ENCODE data around the gene ANO8. TPM values are rescaled to one million over a fixed set of nuclear protein-coding genes. Genes with fewer than 3 reads are reported as not detected.
A peak's percentile ranks its signal among the peaks of the same experiment; 100 is the strongest.

ANO8 gene
- total RNA-seq, 1 donor: 5.5 TPM

DNA sequence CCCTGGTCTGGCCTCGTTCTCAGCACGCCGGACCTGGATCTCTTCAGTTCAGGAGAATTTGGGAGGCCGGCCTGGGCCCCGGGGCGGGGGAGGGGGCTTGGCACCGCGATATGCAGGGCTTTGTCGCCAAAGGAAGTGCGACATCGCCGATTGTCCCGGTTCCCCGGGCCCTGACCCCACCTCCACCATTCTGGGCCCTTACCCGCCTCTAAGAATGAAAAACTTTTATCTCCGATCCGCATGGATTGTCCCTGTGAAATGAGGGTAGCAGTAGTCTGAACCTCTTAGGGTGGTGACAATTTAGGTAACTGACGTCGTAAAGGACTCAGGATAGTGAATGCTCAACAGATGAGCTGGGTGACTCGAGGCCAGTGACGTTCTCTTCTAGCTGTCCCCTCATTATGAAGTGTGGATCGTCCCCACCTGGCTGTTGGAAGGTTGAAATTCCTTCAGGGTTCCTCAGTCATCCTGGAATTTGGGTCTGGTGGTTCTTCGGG is 24.6 kb downstream of the ANO8 start:
- H3K4me1 ChIP-seq (ENCODE audit: insufficient read depth, low read length): peaks cover 35% of the 10 kb centered on the region
- H3K9me3 ChIP-seq (ENCODE audit: low read depth, low read length): no peaks in the 10 kb centered on the region
- H3K4me3 ChIP-seq (ENCODE audit: low read length): peak overlapping the region; percentile 87
- no peaks in the 10 kb centered on the region for H3K27me3 ChIP-seq (ENCODE audit: insufficient read depth, low read length)

DNA sequence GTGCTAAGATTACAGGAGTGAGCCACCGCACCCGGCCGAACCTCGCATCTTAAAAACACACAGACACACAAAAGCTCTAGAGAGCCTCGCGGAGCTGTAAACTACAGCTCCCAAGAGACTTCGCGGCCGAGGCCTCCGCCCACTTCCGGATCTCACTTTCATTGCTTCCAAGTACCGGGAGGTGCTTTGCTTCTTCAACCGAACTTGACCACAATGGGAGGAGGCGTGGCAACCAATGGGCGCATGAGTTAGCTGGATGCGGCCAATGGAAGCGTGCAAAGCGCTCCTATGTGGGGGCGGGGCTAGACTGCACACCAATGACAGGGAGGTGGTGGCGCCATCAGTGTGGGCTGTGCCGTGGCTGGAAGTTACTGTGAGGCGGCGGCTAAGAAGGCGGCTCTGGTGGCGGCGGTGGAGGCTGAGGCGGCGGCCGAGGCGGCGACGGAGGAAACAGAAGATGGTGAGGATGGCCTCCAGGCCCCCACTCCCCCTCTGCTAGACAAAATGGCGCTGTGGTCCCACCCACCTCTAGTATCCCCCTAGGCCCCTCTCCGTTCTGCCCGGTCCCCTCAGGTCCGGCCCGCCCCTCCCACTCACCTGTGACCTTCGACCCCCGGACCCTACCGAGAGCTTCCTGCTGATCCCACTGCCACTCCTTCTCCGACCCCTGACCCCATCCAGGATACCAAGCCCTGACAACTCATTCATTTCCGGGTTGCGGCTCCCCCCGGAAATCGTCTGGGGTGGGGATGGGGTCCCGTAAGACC is 25.3 kb downstream of the ANO8 start, which contains the start of gene DDA1:
DDA1 (plus strand) TSS at position 366 of the 767 bp plus-strand sequence; CDS start at position 458, 92 bp downstream.
- Histone ChIP-seq H3K4me1 (ENCODE audit: insufficient read depth, low read length) (peaks cover 42% of the 10 kb centered on the region), H3K27me3 (ENCODE audit: insufficient read depth, low read length) (no peaks in the 10 kb centered on the region), H3K4me3 (ENCODE audit: low read length) (peak within 1 kb of the TSS; percentile 87), H3K9me3 (ENCODE audit: low read depth, low read length) (no peaks in the 10 kb centered on the region)

DNA sequence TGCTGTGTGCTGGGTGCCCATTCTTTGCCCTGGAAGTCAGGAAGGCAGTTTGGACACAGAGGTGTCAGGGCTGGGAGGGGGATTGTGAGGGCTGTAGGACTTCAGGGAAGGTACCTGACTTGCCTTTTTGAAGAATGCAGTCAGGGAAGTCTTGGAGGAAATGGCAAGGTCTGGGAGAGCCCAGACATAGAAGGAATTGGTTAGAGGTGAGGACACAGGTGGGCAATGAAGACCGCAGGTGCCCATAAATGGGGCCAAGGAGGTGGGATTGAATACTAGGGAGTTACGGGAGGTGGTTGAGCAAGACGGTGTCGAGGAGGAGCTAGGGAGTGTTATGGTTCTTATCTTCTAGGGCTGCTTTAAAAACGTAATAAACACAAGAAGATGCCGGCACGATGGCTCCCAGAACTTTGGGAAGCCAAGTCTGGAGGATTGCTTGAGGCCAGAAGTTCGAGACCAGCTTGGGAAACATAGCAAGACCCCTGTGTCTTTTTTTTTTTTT is 26.7 kb downstream of the ANO8 start:
- no peaks in the 10 kb centered on the region for H3K9me3 ChIP-seq (ENCODE audit: low read depth, low read length)
- H3K4me1 ChIP-seq (ENCODE audit: insufficient read depth, low read length): peaks cover 53% of the 10 kb centered on the region
- H3K27me3 ChIP-seq (ENCODE audit: insufficient read depth, low read length): no peaks in the 10 kb centered on the region
- H3K4me3 ChIP-seq (ENCODE audit: low read length): no peak overlapping the region

DNA sequence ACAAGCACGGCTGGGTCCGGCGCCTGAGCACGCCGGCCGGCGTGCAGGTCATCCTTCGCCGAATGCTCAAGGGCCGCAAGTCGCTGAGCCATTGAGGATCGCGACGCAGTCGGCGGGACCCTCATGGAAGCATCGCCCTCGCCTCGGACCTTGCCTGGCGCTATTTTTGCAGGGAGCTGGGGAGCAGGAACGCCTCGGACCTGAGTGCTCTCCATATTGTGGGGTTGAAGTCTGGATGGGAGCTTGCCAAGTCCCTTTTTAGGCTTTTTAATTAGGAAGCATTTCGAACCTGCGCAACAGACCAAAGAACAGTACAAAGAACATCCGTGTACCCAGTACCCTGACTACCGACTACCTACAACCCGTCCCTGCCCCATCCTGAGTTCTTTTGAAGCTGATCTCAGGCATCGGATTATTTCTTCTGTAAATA is 28.4 kb downstream of the ANO8 start:
- peaks cover 64% of the 10 kb centered on the region for H3K4me1 ChIP-seq (ENCODE audit: insufficient read depth, low read length)
- H3K4me3 ChIP-seq (ENCODE audit: low read length): peak overlapping the region; percentile 56
- no peaks in the 10 kb centered on the region for H3K27me3 ChIP-seq (ENCODE audit: insufficient read depth, low read length)
- no peaks in the 10 kb centered on the region for H3K9me3 ChIP-seq (ENCODE audit: low read depth, low read length)

DNA sequence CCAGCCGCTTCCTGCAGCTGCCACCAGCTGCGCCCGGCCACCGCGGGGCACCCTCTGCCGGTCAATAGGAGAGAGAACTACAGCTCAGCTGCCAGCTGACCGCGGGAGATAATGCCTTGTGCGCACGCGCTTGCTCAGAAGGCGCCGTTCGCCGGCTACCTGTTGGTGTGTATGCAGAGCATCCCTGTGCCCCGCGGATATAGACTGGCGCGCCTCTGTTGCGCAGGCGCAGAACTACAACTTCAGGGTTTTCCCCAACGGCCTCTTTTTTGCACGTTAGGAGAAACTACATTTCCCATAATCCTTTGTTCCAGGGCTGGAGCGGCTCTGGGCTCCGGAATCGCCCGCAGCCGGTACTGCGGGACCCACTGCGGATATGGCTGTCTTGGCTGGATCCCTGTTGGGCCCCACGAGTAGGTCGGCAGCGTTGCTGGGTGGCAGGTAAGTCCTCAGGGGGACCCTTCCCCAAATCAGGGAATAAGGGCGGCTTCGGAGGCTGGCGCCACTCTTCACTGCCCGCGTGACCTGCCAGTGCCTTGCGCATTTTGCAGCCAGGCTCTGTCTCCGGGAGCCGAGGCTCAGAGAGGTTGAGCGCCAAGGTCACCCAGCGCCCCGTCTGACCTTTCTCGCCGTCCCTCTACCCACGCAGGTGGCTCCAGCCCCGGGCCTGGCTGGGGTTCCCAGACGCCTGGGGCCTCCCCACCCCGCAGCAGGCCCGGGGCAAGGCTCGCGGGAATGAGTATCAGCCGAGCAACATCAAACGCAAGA is 29.0 kb downstream of the ANO8 start, which contains the start of gene MRPL34:
MRPL34 (plus strand) TSS at position 356 of the 768 bp plus-strand sequence; CDS start at position 377, 21 bp downstream.
- peak within 1 kb of the TSS; percentile 56 for H3K4me3 ChIP-seq (ENCODE audit: low read length)
- no peaks in the 10 kb centered on the region for H3K9me3 ChIP-seq (ENCODE audit: low read depth, low read length)
- H3K4me1 ChIP-seq (ENCODE audit: insufficient read depth, low read length): peaks cover 61% of the 10 kb centered on the region
- no peaks in the 10 kb centered on the region for H3K27me3 ChIP-seq (ENCODE audit: insufficient read depth, low read length)

DNA sequence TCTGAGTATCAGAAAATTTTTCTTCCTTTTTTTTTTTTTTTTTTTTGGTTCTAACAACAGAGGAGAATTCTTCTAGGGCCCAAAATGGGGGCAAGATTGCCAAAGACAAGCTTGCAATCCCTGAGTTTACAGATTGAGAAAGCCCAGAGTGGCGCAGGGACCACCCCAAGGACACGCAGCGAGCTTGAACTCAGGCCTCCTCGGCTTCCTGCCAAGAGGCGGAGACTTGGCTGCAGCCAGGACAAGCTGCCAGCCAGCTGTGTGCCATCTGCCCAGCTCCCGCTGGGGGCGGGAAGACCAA is 29.5 kb downstream of the ANO8 start:
- Histone ChIP-seq H3K9me3 (ENCODE audit: low read depth, low read length) (no peaks in the 10 kb centered on the region), H3K27me3 (ENCODE audit: insufficient read depth, low read length) (no peaks in the 10 kb centered on the region), H3K4me1 (ENCODE audit: insufficient read depth, low read length) (peaks cover 56% of the 10 kb centered on the region), H3K4me3 (ENCODE audit: low read length) (peak overlapping the region; percentile 56)

DNA sequence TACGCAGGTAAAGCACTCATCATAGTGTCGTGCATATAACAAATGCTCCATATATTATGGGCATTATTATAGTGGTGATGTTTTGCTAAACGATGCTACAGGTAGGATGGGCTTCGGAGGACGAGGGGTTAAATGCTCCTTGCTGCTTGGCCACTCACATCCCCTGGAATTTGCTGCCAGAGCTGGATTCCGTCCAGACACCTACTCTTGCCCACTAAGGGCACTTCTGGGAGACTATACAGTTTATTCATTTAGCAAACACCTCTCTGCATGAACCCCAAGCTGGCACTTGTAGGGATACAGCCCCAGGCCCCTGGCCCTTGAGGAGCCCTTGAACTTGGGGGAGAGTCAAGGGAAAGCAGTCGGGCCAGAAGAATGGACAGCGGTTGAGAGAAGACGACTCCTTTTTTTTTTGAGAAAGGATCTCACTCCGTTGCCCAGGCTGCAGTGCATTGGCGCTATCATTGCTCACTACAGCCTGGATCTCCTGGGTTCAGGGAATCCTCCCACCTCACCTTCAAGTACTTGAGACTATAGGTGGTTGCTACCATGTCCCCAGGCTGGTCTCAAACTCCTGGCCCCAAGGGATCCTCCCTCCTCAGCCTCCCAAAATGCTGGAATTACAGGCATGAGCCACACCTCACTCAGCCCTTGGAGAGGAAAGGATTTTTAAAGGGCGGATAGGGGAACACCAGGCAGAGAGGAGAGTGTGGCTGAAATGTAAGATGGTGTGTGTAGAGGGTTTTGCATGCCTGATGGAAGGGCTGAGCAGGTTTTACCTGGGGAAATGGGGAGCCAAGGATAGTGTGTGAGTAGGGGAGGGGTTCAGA is 30.1 kb downstream of the ANO8 start:
- Histone ChIP-seq H3K4me1 (ENCODE audit: insufficient read depth, low read length) (peaks cover 50% of the 10 kb centered on the region), H3K4me3 (ENCODE audit: low read length) (no peak overlapping the region)

DNA sequence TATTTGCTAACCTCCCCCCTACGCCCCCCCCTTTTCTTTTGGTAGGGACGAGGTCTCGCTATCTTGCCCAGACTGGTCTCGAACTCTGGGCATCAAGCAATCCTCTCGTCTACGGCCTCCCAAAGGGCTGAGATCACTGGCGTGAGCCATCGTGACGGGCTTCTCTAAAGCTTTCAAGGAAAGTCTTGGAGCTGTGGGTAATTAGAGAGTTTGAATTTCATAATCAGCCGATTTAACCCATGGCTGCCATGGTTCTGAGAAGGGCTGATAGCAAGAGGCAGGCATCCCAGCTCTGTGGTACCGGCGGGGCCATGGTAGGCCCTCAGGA is 30.8 kb downstream of the ANO8 start:
- no peaks in the 10 kb centered on the region for H3K9me3 ChIP-seq (ENCODE audit: low read depth, low read length)
- H3K4me3 ChIP-seq (ENCODE audit: low read length): no peak overlapping the region
- no peaks in the 10 kb centered on the region for H3K27me3 ChIP-seq (ENCODE audit: insufficient read depth, low read length)
- H3K4me1 ChIP-seq (ENCODE audit: insufficient read depth, low read length): peaks cover 47% of the 10 kb centered on the region

More for the DNA sequence above, 30.1 kb downstream of the ANO8 start:
- Histone ChIP-seq H3K9me3 (ENCODE audit: low read depth, low read length) (no peaks in the 10 kb centered on the region), H3K27me3 (ENCODE audit: insufficient read depth, low read length) (no peaks in the 10 kb centered on the region)

DNA sequence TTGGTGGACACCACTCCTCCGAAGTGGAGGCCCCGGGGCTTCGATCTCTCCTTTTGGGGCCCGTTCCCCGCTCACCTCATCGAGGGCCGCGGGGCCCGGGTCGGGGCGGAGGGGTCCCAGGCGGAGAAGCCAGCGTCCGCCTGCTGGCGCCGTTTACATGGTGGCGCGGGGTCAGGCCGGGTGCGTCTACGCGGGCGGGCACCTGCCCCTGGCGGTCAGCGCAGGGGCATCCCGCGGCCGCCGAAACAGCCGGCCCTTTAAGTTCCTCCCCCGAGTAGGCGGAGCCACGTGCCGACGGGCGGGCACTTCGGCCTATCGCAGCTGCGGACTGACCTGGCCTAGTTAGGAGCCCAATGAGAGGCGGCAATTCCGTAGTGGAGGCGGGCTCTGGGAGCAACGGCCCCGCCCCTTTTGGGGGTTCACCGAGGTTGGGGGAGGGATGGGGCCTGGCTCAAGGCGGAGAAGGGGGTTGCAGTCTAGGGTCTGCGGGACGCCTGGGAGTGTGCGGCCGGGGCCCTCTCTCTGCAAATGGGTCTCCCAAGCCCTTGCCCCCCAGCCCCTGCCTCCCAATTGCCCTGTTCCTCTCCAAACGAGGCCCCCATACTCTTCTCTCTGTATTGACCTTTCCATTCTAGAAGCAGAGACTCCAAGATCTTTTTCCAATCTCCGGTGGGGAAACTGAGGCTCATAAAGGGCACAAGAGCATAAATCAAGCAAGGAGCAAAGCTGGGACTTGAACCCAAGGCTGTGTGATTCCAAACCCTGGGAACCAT is 31.3 kb downstream of the ANO8 start, which contains the start of gene ABHD8:
ABHD8 (minus strand) TSS at position 259 of the 773 bp plus-strand sequence. CDS start 1,809 bp downstream, outside the sequence.
- peaks cover 44% of the 10 kb centered on the region for H3K4me1 ChIP-seq (ENCODE audit: insufficient read depth, low read length)
- peak within 1 kb of the TSS; percentile 59 for H3K4me3 ChIP-seq (ENCODE audit: low read length)
- H3K9me3 ChIP-seq (ENCODE audit: low read depth, low read length): no peaks in the 10 kb centered on the region
- H3K27me3 ChIP-seq (ENCODE audit: insufficient read depth, low read length): no peaks in the 10 kb centered on the region

DNA sequence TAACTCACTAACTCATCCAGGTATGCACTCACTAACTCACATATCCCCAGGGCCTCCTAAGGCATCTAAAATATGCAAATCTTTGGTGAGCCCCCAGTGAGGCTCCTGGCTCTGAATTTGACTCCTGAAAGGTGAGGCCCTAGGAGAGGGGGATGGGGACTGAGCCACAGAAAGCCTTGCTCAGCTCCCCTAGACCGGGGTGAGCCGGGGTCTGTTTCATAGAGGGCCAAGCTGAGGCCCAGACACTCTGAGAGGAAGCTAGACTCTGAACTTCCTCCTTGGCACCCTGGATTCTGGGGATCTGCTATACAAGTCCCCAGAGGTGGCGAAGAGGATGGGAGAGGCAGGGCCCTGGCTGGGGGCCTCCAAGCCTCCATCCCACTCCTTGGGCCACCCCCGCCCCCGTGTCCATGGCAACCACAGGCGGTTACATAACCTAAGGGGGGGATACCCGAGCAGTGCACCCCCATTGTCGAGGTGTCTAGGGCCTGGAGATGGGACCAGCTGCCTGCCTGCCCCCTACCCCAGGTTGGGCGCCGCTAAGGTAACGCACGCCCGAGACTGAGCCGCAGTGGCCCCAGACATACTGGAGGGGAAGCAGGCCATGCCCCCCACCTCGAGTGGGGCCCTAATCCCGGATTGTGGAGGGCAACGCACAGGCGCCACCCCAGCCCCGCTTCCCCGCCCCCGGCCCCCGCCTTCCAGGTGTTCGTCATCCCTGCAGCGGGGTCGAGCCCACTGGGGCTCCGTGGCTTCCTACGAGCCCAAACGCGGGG is 32.1 kb downstream of the ANO8 start:
- Histone ChIP-seq H3K9me3 (ENCODE audit: low read depth, low read length) (no peaks in the 10 kb centered on the region), H3K4me1 (ENCODE audit: insufficient read depth, low read length) (peaks cover 44% of the 10 kb centered on the region), H3K27me3 (ENCODE audit: insufficient read depth, low read length) (no peaks in the 10 kb centered on the region), H3K4me3 (ENCODE audit: low read length) (peak overlapping the region; percentile 59)

DNA sequence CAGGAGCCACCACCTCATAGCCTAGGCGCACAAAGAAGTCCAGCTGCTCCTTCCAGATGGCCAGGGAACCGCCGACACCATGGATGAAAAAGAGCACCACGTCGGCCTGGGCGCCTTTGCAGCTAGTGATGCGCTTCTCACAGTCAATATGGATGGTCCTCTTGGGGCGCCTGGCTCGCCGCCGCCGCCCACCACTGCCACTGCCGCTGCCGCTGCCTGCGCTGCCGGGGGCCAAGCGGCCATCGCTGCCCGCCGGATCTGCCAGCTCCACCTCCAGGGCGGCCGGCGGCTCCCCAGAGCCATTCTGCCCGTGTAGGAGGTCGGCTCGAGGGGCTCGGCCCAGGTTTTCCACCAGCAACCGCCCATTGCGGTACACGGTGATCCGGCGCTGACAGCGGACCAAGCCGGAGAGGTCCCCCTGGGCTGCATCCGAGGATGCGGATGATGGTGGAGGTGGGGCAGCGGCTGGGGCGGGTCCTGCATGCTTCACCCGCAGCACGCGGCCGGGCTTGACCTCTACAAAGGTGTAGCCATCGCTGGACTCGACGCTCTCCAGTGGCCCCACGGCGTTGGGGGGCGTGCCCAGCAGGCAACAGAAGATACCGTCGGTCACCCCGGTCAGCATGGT is 33.5 kb downstream of the ANO8 start:
- no peaks in the 10 kb centered on the region for H3K27me3 ChIP-seq (ENCODE audit: insufficient read depth, low read length)
- H3K4me3 ChIP-seq (ENCODE audit: low read length): no peak overlapping the region
- peaks cover 35% of the 10 kb centered on the region for H3K4me1 ChIP-seq (ENCODE audit: insufficient read depth, low read length)
- H3K9me3 ChIP-seq (ENCODE audit: low read depth, low read length): no peaks in the 10 kb centered on the region

DNA sequence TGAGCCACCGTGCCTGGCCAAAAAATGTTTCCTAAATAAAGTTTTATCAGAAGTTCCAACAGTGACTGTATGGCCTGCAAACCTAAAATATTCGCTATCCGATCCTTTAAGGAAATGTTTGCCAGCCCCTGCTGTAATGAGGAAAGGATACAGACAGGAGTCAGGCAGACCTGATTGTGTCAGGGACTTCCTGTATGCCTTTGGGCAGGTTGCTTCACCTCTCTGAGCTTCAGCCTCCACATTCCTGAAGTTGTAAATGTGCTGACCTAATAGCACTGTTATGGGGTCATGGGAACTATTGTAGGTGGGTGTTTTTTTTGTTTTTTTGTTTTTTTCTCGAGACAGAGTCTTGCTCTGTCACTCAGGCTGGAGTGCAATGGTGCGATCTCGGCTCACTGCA is 37.7 kb downstream of the ANO8 start:
- Histone ChIP-seq H3K4me3 (ENCODE audit: low read length) (no peak overlapping the region), H3K9me3 (ENCODE audit: low read depth, low read length) (no peaks in the 10 kb centered on the region), H3K4me1 (ENCODE audit: insufficient read depth, low read length) (peaks cover 10% of the 10 kb centered on the region), H3K27me3 (ENCODE audit: insufficient read depth, low read length) (no peaks in the 10 kb centered on the region)

DNA sequence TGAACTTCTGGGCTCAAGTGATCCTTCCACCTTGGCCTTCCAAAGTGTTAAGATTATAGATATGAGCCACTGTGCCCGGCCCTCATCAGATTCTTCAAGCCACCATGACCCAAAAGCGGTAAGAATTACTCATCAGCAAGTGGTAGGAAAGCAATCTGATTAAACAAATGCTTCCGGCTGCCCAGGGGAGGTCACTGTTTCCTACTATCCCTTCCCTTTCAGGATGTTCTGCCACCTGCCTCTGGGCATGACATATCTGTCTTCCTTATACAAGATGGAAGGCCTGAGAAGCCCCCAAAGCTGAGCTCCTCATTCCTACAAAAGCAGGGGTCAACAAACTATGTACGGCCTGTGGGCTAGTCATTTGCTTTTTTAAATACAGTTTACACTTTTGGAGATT is 38.4 kb downstream of the ANO8 start:
- peaks cover 11% of the 10 kb centered on the region for H3K4me1 ChIP-seq (ENCODE audit: insufficient read depth, low read length)
- no peak overlapping the region for H3K4me3 ChIP-seq (ENCODE audit: low read length)
- no peaks in the 10 kb centered on the region for H3K27me3 ChIP-seq (ENCODE audit: insufficient read depth, low read length)
- H3K9me3 ChIP-seq (ENCODE audit: low read depth, low read length): no peaks in the 10 kb centered on the region

Data from mononuclear cell (primary cell).